K562 (cell line): ENCODE measurements around the gene CDYL. TPM values are rescaled to one million over a fixed set of nuclear protein-coding genes. Genes with fewer than 3 reads are reported as not detected.
A peak's percentile ranks its signal among the peaks of the same experiment; 100 is the strongest.

Source experiments
- ATAC-seq: fragments of 200-7000 bp; cut with Tn5 transposase; 3 replicates; pipeline ENCODE4 v1.9.1; 2020; ENCODE audit warnings: moderate library complexity
- BruUV-seq: library from RNA; stranded (reverse); fragments of 400-500 nt; replicated peaks from 2 replicates; lab custom pipeline; 2021; lab: Mats Ljungman, UMichigan
- CTCF ChIA-PET: fragments of 300-600 bp; formaldehyde crosslinking; extraction: SDS; loops from one replicate; lab custom pipeline; 2021; ENCODE audit warnings: low intra/inter-chr PET ratio; lab: Yijun Ruan, JAX
- POLR2A ChIA-PET: fragments of 300-600, 350-650 bp; sonication (Branson Sonifier 250); formaldehyde crosslinking; extraction: SDS; loops from one replicate; lab custom pipeline; 2021; ENCODE audit warnings: antibody characterized with exemption, inconsistent platforms; lab: Yijun Ruan, JAX
- DNase-seq, 4 experiments: peaks; one replicate each; pipeline versions ENCODE4 v3.0.0 to v3.0.0-alpha.2; 2011 to 2018; ENCODE audit warnings: low spot score in 3 of 4, mixed read lengths in 3 of 4; ENCODE audit errors: extremely low read depth in 1 of 4
- FAIRE-seq: peaks from 2 replicates; lab custom pipeline; 2011; peaks lifted over from hg19 to GRCh38; lab: Jason Lieb, UNC
- H2AFZ ChIP-seq: 2 replicates; pipeline ENCODE4 v1.6.0; 2011; ENCODE audit warnings: low read depth, low read length, control low read depth, inconsistent platforms
- H3K27ac ChIP-seq: fragments of 200-600 bp; 3 replicates; pipeline ENCODE4 v1.8.0; 2011; ENCODE audit warnings: low read depth, mild to moderate bottlenecking, control low read depth, inconsistent platforms, low read length, moderate library complexity, mixed read lengths; ENCODE audit errors: extremely low read depth
- H3K27me3 ChIP-seq, 2 experiments: fragments of 300-600 bp in 1 of 2; 2 replicates in 1 of 2; 3 replicates in 1 of 2; pipeline versions ENCODE4 v1.6.0 to v1.8.0; 2011; ENCODE audit warnings: inconsistent platforms in 2 of 2, low read length in 2 of 2, mild to moderate bottlenecking in 1 of 2, mixed read lengths in 1 of 2, moderate library complexity in 1 of 2; ENCODE audit not compliant: control insufficient read depth in 2 of 2, insufficient read depth in 2 of 2
- H3K36me3 ChIP-seq: fragments of 300-600 bp; 3 replicates; pipeline ENCODE4 v1.8.0; 2011; ENCODE audit warnings: mild to moderate bottlenecking, low read length, inconsistent platforms; ENCODE audit not compliant: control insufficient read depth, insufficient read depth
- H3K4me1 ChIP-seq, 2 experiments: fragments of 200-600 bp in 1 of 2; replicated peaks in 1 of 2; 2 replicates in 1 of 2; 3 replicates in 1 of 2; pipeline versions ENCODE4 v1.5.1 to v1.8.0; 2011; ENCODE audit warnings: inconsistent platforms in 2 of 2, low read length in 2 of 2, mild to moderate bottlenecking in 1 of 2, mixed read lengths in 1 of 2, moderate library complexity in 1 of 2; ENCODE audit not compliant: control insufficient read depth in 2 of 2, insufficient read depth in 2 of 2
- H3K4me2 ChIP-seq: 2 replicates; pipeline ENCODE4 v1.6.1; 2011; ENCODE audit warnings: low read length, control low read depth, inconsistent platforms, mixed read lengths; ENCODE audit not compliant: insufficient read depth
- H3K4me3 ChIP-seq: fragments of 200-600 bp; sonication (generic), shearing (Covaris generic); 2 replicates; pipeline ENCODE4 v1.5.1; 2016; ENCODE audit warnings: control low read depth, inconsistent platforms
- H3K79me2 ChIP-seq: fragments of 200-600 bp; 3 replicates; pipeline ENCODE4 v1.8.0; 2011; ENCODE audit warnings: low read length, inconsistent platforms; ENCODE audit not compliant: control insufficient read depth, insufficient read depth
- H3K9ac ChIP-seq, 2 experiments: 2 replicates each; pipeline versions ENCODE4 v1.6.0 to v1.6.1; 2011; ENCODE audit warnings: low read depth in 2 of 2, low read length in 2 of 2, control low read depth in 1 of 2, inconsistent platforms in 1 of 2, mild to moderate bottlenecking in 1 of 2, mixed read lengths in 1 of 2; ENCODE audit not compliant: insufficient read depth in 1 of 2
- H3K9me1 ChIP-seq: one replicate; pipeline ENCODE4 v1.6.0; 2011; ENCODE audit warnings: inconsistent platforms, mild to moderate bottlenecking, low read length, moderate library complexity; ENCODE audit not compliant: control insufficient read depth, insufficient read depth
- H3K9me3 ChIP-seq: replicated peaks from 2 replicates; pipeline ENCODE4 v1.5.1; 2011; ENCODE audit warnings: low read depth, low read length, inconsistent platforms; ENCODE audit not compliant: control insufficient read depth, insufficient read depth
- H4K20me1 ChIP-seq: replicated peaks from 2 replicates; pipeline ENCODE4 v1.6.1; 2011; ENCODE audit warnings: low read length, inconsistent platforms, mixed read lengths; ENCODE audit not compliant: control insufficient read depth, insufficient read depth
- CTCF ChIP-seq, 3 experiments: IDR thresholded peaks in 2 of 3; conservative IDR thresholded peaks in 1 of 3; 2 replicates each; pipeline ENCODE4 v1.5.1; 2011 to 2012; ENCODE audit warnings: low read length in 3 of 3, mild to moderate bottlenecking in 3 of 3, control low read depth in 2 of 3, improper control_type of control experiment in 1 of 3, inconsistent platforms in 1 of 3, low read depth in 1 of 3, mixed read lengths in 1 of 3, moderate library complexity in 1 of 3; ENCODE audit not compliant: insufficient read depth in 2 of 3
- ELF1 ChIP-seq: fragments of 200-800 bp; sonication (Bioruptor generic); IDR thresholded peaks from 2 replicates; pipeline ENCODE4 v1.6.1; 2016; ENCODE audit warnings: missing genetic modification characterization, missing compliant biosample characterization
- POLR2AphosphoS2 ChIP-seq: IDR thresholded peaks from 2 replicates; pipeline ENCODE4 v1.6.1; 2012; ENCODE audit warnings: low read length, improper control_type of control experiment
- RAD21 ChIP-seq, 2 experiments: fragments of 250-450 bp in 1 of 2; fragments of 450-650 bp in 1 of 2; sonication (Bioruptor Pico) in 1 of 2; formaldehyde crosslinking in 1 of 2; IDR thresholded peaks in 1 of 2; conservative IDR thresholded peaks in 1 of 2; 2 replicates each; pipeline versions ENCODE4 v1.4.0 to v1.8.0; 2020 to 2022; ENCODE audit warnings: mild to moderate bottlenecking in 2 of 2, moderate library complexity in 1 of 2
- SMC3 ChIP-seq: conservative IDR thresholded peaks from 2 replicates; pipeline ENCODE4 v1.6.1; 2011; ENCODE audit warnings: low read depth, low read length, improper control_type of control experiment; ENCODE audit not compliant: insufficient read depth
- STAT5A ChIP-seq: IDR thresholded peaks from 2 replicates; pipeline ENCODE4 v1.6.1; 2012; ENCODE audit warnings: low read length, inconsistent platforms, borderline replicate concordance
- TEAD1 ChIP-seq, 2 experiments: fragments of 450-650 bp in 1 of 2; sonication (generic) in 1 of 2; formaldehyde crosslinking; IDR thresholded peaks; 2 replicates each; pipeline versions ENCODE4 v1.4.0 to v1.8.0; 2020 to 2022; ENCODE audit warnings: mild to moderate bottlenecking in 2 of 2, missing genetic modification reagents in 1 of 2
- ZFP36 ChIP-seq: fragments of 150-350 bp; IDR thresholded peaks from 2 replicates; pipeline ENCODE4 v1.6.1; 2018; ENCODE audit warnings: low read length, low read depth; ENCODE audit not compliant: partially characterized antibody
- ZNF395 ChIP-seq: fragments of 200-800 bp; sonication (Bioruptor generic); IDR thresholded peaks from 2 replicates; pipeline ENCODE4 v1.6.1; 2017; ENCODE audit warnings: missing genetic modification characterization, missing compliant biosample characterization
- ZNF778 ChIP-seq: fragments of 450-650 bp; formaldehyde crosslinking; IDR thresholded peaks from 2 replicates; pipeline ENCODE4 v1.4.0; 2020; ENCODE audit warnings: mild to moderate bottlenecking, moderate library complexity
- WGBS: fragments of 100-300 bp; shearing (Covaris generic); methylation state at CpG from one replicate; pipeline ENCODE4 v1.1.6; 2016; ENCODE audit warnings: low coverage, mixed read lengths; ENCODE audit not compliant: insufficient coverage; ENCODE audit errors: missing lambda C conversion rate; 5-methylcytosine and 5-hydroxymethylcytosine counted together
- in situ Hi-C: fragments of 300-500 bp; cut with MboI; formaldehyde crosslinking; loops from 4 replicates; pipeline ENCODE4 v1.15.0; 2018; ENCODE audit warnings: inconsistent platforms, mixed read lengths
- intact Hi-C: fragments of 100-400 bp; cut with micrococcal nuclease; formaldehyde crosslinking; loops from 2 replicates; pipeline ENCODE4 v1.14.2; 2022
- polyA plus RNA-seq, 8 experiments: library from polyadenylated mRNA; depleted of rRNA in 4 of 8; stranded (reverse) in 5 of 8; unstranded in 3 of 8; fragments of >200 nt; fragmentation: Nextera tagmentation in 2 of 8; fragmentation: Illumina TruSeq in 1 of 8; extraction: Ambion mirVana in 2 of 8; extraction: Trizol in 1 of 8; gene quantifications; 2 replicates each; pipeline versions ENCODE4 v1.2.1 to v1.2.3, GENCODE V29; 2011 to 2014; ENCODE audit warnings: inconsistent platforms in 1 of 8, missing spikeins in 1 of 8
- total RNA-seq, 7 experiments: library from RNA; depleted of rRNA in 6 of 7; stranded (reverse); fragments of >200 nt in 6 of 7; fragmentation: Illumina TruSeq in 2 of 7; extraction: Trizol in 2 of 7; gene quantifications; 2 replicates each; pipeline versions ENCODE4 v1.2.1 to v1.2.3, GENCODE V29; 2011 to 2021; ENCODE audit warnings: low replicate concordance in 1 of 7
- TF ChIP-seq, protein P1 (sequence below): IDR thresholded peaks from 2 replicates; pipeline ENCODE4 v1.6.1; 2011; ENCODE audit warnings: borderline replicate concordance, low read depth, mild to moderate bottlenecking, moderate library complexity, low read length; ENCODE audit not compliant: insufficient read depth, poor library complexity, severe bottlenecking

The CDYL gene
- total and polyA plus RNA-seq, 9 of the 15 experiments (the other 6 are each of a cell fraction or from before 2014, with no cell fraction given), result 8.1 to 45.8 (median 40.8) TPM

- Histone ChIP-seq H4K20me1 (no peaks in the 10 kb centered on the region), H3K9me3 (no peaks in the 10 kb centered on the region), H3K36me3 (peaks cover 12% of the 10 kb centered on the region; the same call in 1 of the 3 replicates), H3K4me2 (no peak overlapping the region), H2AFZ (no peak overlapping the region), H3K4me3 (no peak overlapping the region), H3K9me1 (no peaks in the 10 kb centered on the region), H3K9ac (no peak overlapping the region; a peak in 1 of 4 replicates), H3K27me3 (0 out of 5 replicates have a peak, but pooled peaks cover 0 to 4% of the 10 kb centered on the region in 2 experiments), H3K27ac (no peak overlapping the region), H3K79me2 (no peaks in the 10 kb centered on the region), H3K4me1 (no peaks in the 10 kb centered on the region)
- POLR2A ChIA-PET, result interaction anchor here (0.6 to 1.2 kb wide), 3 partner anchors 10 to 428 kb away, joined by 3 to 6 read pairs (median 5); no protein-coding TSS in a partner anchor
- FAIRE-seq (peak; percentile 59), ATAC-seq (peak; percentile 88), DNase-seq (peak in 2 of 4 experiments; percentile 35 to 37)
- no TSS peak for BruUV-seq
- peak in 1 of 2 experiments; percentile 60; a peak in 2 of 4 replicates for TF ChIP-seq RAD21 (CRISPR knock-in tag; conservative IDR thresholded peaks at IDR 0.05 in 1 of 2, IDR thresholded peaks at IDR 0.05 in 1 of 2)
- TF ChIP-seq, protein P1, sequence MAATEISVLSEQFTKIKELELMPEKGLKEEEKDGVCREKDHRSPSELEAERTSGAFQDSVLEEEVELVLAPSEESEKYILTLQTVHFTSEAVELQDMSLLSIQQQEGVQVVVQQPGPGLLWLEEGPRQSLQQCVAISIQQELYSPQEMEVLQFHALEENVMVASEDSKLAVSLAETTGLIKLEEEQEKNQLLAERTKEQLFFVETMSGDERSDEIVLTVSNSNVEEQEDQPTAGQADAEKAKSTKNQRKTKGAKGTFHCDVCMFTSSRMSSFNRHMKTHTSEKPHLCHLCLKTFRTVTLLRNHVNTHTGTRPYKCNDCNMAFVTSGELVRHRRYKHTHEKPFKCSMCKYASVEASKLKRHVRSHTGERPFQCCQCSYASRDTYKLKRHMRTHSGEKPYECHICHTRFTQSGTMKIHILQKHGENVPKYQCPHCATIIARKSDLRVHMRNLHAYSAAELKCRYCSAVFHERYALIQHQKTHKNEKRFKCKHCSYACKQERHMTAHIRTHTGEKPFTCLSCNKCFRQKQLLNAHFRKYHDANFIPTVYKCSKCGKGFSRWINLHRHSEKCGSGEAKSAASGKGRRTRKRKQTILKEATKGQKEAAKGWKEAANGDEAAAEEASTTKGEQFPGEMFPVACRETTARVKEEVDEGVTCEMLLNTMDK, result peak; percentile 5
- 0 out of 2 replicates have a peak, but pooled peaks have one; percentile 23 for TF ChIP-seq SMC3
- peak; percentile 47 to 63 (median 57); a peak in 5 of 6 replicates for TF ChIP-seq CTCF (IDR thresholded peaks at IDR 0.05 in 2 of 3, conservative IDR thresholded peaks at IDR 0.05 in 1 of 3; ENCODE audit: insufficient read depth in 2 of 3, low read depth in 1 of 3, low read length in 3 of 3)
- TF ChIP-seq ZNF395 (CRISPR knock-in tag), result no peak
- no peak for TF ChIP-seq ZNF778 (CRISPR knock-in tag)
- TF ChIP-seq ZFP36, result no peak
- no peak for TF ChIP-seq STAT5A
- no peak for TF ChIP-seq ELF1 (tag)
- TF ChIP-seq TEAD1 (CRISPR knock-in tag; IDR thresholded peaks at IDR 0.05), result no peak
- 0 out of 2 replicates have a peak, but pooled peaks have one; percentile 17 for TF ChIP-seq POLR2AphosphoS2
- in situ Hi-C loops (no loop called here), intact Hi-C loops (loop anchor here (5.0 kb wide), 1 partner anchor 75 kb away; no protein-coding TSS in a partner anchor)
- 27% methylated on average over 9 of the region's 9 CpGs for WGBS
- CTCF ChIA-PET, result no interaction called here
Observed at GRCh38 chr6:4957521-4958231, 181.5 kb downstream of the CDYL start.
